Measurements from ENCODE around the gene RAE1. TPM values are rescaled to one million over a fixed set of nuclear protein-coding genes. Genes with fewer than 3 reads are reported as not detected.

The RAE1 gene
- total RNA-seq, 1 experiment from 2014 or later = 34.5 TPM

DNA sequence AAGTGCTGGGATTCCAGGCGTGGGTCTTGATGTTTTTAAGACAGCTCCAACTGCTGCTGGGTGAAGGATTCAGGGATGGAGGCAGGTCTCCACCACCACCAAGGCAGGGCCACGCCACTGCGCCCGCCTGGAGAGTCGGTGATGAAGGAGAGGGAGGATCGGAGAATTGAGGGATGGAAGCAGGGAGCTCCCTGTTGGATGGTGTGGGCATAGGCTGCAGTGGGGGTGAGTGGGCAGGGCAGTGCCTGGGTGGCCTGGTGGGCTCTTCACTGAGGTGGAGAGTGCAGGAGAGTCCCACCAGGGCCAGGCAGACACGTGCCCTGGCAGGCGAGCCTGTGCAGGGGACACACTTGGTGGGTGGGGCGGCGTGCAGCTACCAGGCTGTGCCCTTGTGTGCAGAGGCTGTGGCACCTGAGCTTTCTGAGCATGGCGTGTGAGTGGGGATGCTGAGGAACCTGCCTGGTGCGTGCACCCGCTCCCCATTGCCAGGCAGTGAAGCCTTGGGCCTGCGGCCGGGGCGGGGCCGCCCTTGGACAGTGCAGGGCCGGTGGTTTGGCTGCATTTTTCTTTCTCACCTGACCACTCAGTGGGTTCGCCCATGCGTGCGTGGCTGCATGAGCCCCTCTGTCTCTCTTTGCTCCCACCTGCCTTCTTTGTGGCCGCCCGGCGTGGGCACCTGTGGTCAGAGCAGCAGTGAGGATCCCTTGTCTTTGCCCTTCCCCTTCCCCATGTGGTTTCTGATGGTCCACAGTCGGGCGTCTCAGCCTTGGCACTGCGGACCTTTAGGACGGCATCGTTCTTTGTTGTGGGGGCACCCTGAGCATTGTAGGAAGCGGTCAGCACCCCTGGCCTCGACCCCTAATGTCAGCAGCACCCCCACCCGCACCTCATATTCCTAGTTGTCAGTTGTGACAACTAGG, 51.4 kb downstream of the RAE1 start:
- H3K4me3 ChIP-seq (ENCODE audit: low read depth in 2 of 2, low read length in 2 of 2) = no peak overlapping the region
- POLR2A ChIA-PET = no interaction called here
- H3K9me3 ChIP-seq (ENCODE audit: control insufficient read depth, insufficient read depth, low read depth, low read length) = no peaks in the 10 kb centered on the region
- intact Hi-C loops (cut with micrococcal nuclease; ENCODE audit: unreplicated experiment) = no loop called here
- no peaks in the 10 kb centered on the region for H3K4me1 ChIP-seq (ENCODE audit: control insufficient read depth, insufficient read depth, low read length)
- CTCF ChIA-PET = no interaction called here
- H3K27ac ChIP-seq (ENCODE audit: low read length) = no peak overlapping the region
- ATAC-seq (no peak), DNase-seq (ENCODE audit: low read depth, low spot score) (no peak)
- in situ Hi-C loops (cut with HindIII; ENCODE audit: low pct_unique_long_range_greater_than_20kb, low sequenced_read_pairs) = no loop called here
- no peaks in the 10 kb centered on the region for H3K36me3 ChIP-seq (ENCODE audit: control insufficient read depth, insufficient read depth, low read length)
- no peaks in the 10 kb centered on the region for H3K27me3 ChIP-seq (ENCODE audit: control insufficient read depth, insufficient read depth, low read length)
- TF ChIP-seq, protein P1, sequence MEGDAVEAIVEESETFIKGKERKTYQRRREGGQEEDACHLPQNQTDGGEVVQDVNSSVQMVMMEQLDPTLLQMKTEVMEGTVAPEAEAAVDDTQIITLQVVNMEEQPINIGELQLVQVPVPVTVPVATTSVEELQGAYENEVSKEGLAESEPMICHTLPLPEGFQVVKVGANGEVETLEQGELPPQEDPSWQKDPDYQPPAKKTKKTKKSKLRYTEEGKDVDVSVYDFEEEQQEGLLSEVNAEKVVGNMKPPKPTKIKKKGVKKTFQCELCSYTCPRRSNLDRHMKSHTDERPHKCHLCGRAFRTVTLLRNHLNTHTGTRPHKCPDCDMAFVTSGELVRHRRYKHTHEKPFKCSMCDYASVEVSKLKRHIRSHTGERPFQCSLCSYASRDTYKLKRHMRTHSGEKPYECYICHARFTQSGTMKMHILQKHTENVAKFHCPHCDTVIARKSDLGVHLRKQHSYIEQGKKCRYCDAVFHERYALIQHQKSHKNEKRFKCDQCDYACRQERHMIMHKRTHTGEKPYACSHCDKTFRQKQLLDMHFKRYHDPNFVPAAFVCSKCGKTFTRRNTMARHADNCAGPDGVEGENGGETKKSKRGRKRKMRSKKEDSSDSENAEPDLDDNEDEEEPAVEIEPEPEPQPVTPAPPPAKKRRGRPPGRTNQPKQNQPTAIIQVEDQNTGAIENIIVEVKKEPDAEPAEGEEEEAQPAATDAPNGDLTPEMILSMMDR (IDR thresholded peaks at IDR 0.05) = no peak
- TF ChIP-seq, protein P2, sequence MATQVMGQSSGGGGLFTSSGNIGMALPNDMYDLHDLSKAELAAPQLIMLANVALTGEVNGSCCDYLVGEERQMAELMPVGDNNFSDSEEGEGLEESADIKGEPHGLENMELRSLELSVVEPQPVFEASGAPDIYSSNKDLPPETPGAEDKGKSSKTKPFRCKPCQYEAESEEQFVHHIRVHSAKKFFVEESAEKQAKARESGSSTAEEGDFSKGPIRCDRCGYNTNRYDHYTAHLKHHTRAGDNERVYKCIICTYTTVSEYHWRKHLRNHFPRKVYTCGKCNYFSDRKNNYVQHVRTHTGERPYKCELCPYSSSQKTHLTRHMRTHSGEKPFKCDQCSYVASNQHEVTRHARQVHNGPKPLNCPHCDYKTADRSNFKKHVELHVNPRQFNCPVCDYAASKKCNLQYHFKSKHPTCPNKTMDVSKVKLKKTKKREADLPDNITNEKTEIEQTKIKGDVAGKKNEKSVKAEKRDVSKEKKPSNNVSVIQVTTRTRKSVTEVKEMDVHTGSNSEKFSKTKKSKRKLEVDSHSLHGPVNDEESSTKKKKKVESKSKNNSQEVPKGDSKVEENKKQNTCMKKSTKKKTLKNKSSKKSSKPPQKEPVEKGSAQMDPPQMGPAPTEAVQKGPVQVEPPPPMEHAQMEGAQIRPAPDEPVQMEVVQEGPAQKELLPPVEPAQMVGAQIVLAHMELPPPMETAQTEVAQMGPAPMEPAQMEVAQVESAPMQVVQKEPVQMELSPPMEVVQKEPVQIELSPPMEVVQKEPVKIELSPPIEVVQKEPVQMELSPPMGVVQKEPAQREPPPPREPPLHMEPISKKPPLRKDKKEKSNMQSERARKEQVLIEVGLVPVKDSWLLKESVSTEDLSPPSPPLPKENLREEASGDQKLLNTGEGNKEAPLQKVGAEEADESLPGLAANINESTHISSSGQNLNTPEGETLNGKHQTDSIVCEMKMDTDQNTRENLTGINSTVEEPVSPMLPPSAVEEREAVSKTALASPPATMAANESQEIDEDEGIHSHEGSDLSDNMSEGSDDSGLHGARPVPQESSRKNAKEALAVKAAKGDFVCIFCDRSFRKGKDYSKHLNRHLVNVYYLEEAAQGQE (IDR thresholded peaks at IDR 0.05; ENCODE audit: insufficient read depth in 1 of 2, low read depth in 2 of 2, low read length in 1 of 2) = no peak
- TF ChIP-seq SIN3A (IDR thresholded peaks at IDR 0.05; ENCODE audit: borderline replicate concordance, insufficient read depth, low read depth, low read length) (no peak), TCF7L2 (IDR thresholded peaks at IDR 0.05; ENCODE audit: low read depth, low read length) (no peak), POLR2AphosphoS5 (IDR thresholded peaks at IDR 0.05; ENCODE audit: low read depth, low read length) (no peak)
- no TSS peak for BruUV-seq (replicated peaks)

DNA sequence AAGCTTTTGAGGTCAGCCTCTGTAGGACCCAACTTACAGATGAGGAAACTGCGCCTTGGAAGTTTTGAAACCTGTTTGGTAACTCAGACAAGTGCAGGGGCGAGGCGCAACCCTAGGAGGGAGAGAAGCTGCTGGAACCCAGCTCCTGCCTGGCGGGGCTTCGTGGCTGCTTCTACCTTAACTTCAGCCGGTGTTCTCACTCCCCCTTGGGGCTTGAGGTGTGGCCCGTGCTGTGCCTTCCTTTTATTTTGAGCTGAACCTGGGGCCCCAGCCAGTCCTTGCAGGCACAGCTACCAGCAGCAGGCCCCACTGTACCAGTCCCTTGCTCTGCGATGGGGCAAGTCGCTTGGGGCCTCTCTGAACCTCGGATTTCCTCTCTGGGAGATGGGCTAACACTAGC, 52.2 kb downstream of the RAE1 start:
- no peak for DNase-seq (ENCODE audit: low read depth, low spot score)
- H3K4me3 ChIP-seq (ENCODE audit: low read depth in 2 of 2, low read length in 2 of 2) = no peak overlapping the region
- no peaks in the 10 kb centered on the region for H3K9me3 ChIP-seq (ENCODE audit: control insufficient read depth, insufficient read depth, low read depth, low read length)
- BruUV-seq (replicated peaks) = no TSS peak
- H3K27me3 ChIP-seq (ENCODE audit: control insufficient read depth, insufficient read depth, low read length) = no peaks in the 10 kb centered on the region
- in situ Hi-C loops (cut with HindIII; ENCODE audit: low pct_unique_long_range_greater_than_20kb, low sequenced_read_pairs) = no loop called here
- POLR2A ChIA-PET = no interaction called here
- CTCF ChIA-PET = no interaction called here
- intact Hi-C loops (cut with micrococcal nuclease; ENCODE audit: unreplicated experiment) = no loop called here
- TF ChIP-seq, protein P2 (IDR thresholded peaks at IDR 0.05; ENCODE audit: insufficient read depth in 1 of 2, low read depth in 2 of 2, low read length in 1 of 2) = no peak
- TF ChIP-seq, protein P1 (IDR thresholded peaks at IDR 0.05) = no peak
- TF ChIP-seq TCF7L2 (IDR thresholded peaks at IDR 0.05; ENCODE audit: low read depth, low read length) (no peak), SIN3A (IDR thresholded peaks at IDR 0.05; ENCODE audit: borderline replicate concordance, insufficient read depth, low read depth, low read length) (no peak), POLR2AphosphoS5 (IDR thresholded peaks at IDR 0.05; ENCODE audit: low read depth, low read length) (no peak)
- H3K27ac ChIP-seq (ENCODE audit: low read length) = no peak overlapping the region
- ATAC-seq = no peak
- no peaks in the 10 kb centered on the region for H3K36me3 ChIP-seq (ENCODE audit: control insufficient read depth, insufficient read depth, low read length)
- H3K4me1 ChIP-seq (ENCODE audit: control insufficient read depth, insufficient read depth, low read length) = no peaks in the 10 kb centered on the region
